Right lobe of liver (tissue), 6 donors: ENCODE data around the gene PDE4B. TPM values are rescaled to one million over a fixed set of nuclear protein-coding genes. Genes with fewer than 3 reads are reported as not detected.
A peak's percentile ranks its signal among the peaks of the same experiment; 100 is the strongest.

Source experiments
- ATAC-seq, 4 donors: fragments of 200-7000 bp; cut with Tn5 transposase; one replicate each; pipeline ENCODE4 v1.9.1; 2020; ENCODE audit warnings: mild to moderate bottlenecking in 4 of 4, moderate library complexity in 4 of 4
- DNase-seq, 3 donors: peaks; one replicate each; pipeline ENCODE4 v3.0.0-alpha.2; 2020
- H3K27ac ChIP-seq, 3 donors: fragments of 200-600 bp; one replicate each; pipeline ENCODE4 v1.8.0; 2022
- H3K27me3 ChIP-seq, 2 donors: fragments of 200-600 bp; one replicate each; pipeline ENCODE4 v1.8.0; 2022
- H3K36me3 ChIP-seq, 4 donors: fragments of 200-600 bp; sonication (generic) in 1 of 4; one replicate each; pipeline versions ENCODE4 v1.5.1 to v1.8.0; 2017 to 2022; ENCODE audit warnings: control low read depth in 1 of 4
- H3K4me1 ChIP-seq, 4 donors: fragments of 200-600 bp; sonication (generic) in 1 of 4; one replicate each; pipeline versions ENCODE4 v1.5.1 to v1.8.0; 2017 to 2022; ENCODE audit warnings: control low read depth in 1 of 4
- H3K4me3 ChIP-seq, 3 donors: fragments of 200-600 bp; one replicate each; pipeline ENCODE4 v1.8.0; 2022
- H3K9me3 ChIP-seq, 4 donors: fragments of 200-600 bp; sonication (generic) in 1 of 4; one replicate each; pipeline versions ENCODE4 v1.5.1 to v1.8.0; 2017 to 2022; ENCODE audit warnings: control low read depth in 1 of 4
- CTCF ChIP-seq, 4 donors: fragments of 200-600 bp in 3 of 4; fragments of 450-650 bp in 1 of 4; IDR thresholded peaks; one replicate each; pipeline versions ENCODE4 v1.5.1 to v1.8.0; 2016 to 2022; ENCODE audit warnings: antibody characterized with exemption in 4 of 4, mild to moderate bottlenecking in 2 of 4
- POLR2A ChIP-seq: fragments of 450-650 bp; IDR thresholded peaks from one replicate; pipeline ENCODE4 v1.6.1; 2017; ENCODE audit warnings: antibody characterized with exemption, mild to moderate bottlenecking
- WGBS: methylation state at CpG from one replicate; pipeline ENCODE4 v1.1.6; 2018; ENCODE audit warnings: low coverage, low lambda C conversion rate; ENCODE audit not compliant: insufficient coverage; ENCODE audit errors: missing lambda C conversion rate; 5-methylcytosine and 5-hydroxymethylcytosine counted together
- intact Hi-C, 2 donors: fragments of 100-400 bp; cut with DNase I; formaldehyde crosslinking; loops; one replicate each; pipeline versions ENCODE4 v1.11.2 to v1.14.1; 2022
- total RNA-seq, 6 experiments: library from RNA; depleted of rRNA in 2 of 6; stranded (reverse); fragments of >200 nt in 2 of 6; fragmentation: NEBNext Ultra II Directional in 3 of 6; extraction: Animal tissue kit (Norgen Biotek cat#: 25700) in 3 of 6; gene quantifications; one replicate each; pipeline versions ENCODE4 v1.1.0 to v1.2.4, GENCODE V29; 2016 to 2023
- donor health status: DM: no; HTN: yes; CAD: no.
- donor health status: DM: no; HTN: no; CAD: no.
- donor health status: DM: no; HTN: no; CAD: no.
- donor health status: DM: no; HTN: yes; CAD: no.
- donor health status: DM: no; HTN: yes; CAD: no.

The PDE4B gene
- total RNA-seq, 6 experiments from 2014 or later = 1.4 to 6.4 (median 2.4) TPM

- TF ChIP-seq POLR2A = no peak
- TF ChIP-seq CTCF (IDR thresholded peaks at IDR 0.05) = no peak
- ATAC-seq = no peak
- no peaks in the 10 kb centered on the region for H3K9me3 ChIP-seq
- no peak overlapping the region for H3K27ac ChIP-seq
- no peak for DNase-seq
- peaks cover 0 to 5% (median 0%) of the 10 kb centered on the region in 4 donors for H3K4me1 ChIP-seq
- no peaks in the 10 kb centered on the region for H3K27me3 ChIP-seq
- no peak overlapping the region for H3K4me3 ChIP-seq
- no peaks in the 10 kb centered on the region for H3K36me3 ChIP-seq
- WGBS = 61% methylated on average over 6 of the region's 6 CpGs
- intact Hi-C loops = no loop called here
Measured at GRCh38 chr1:66296951-66297350, 504.3 kb downstream of the PDE4B start.

GRCh38 chr1:66298464-66298863, 505.8 kb downstream of the PDE4B start:
- no peak for DNase-seq
- Histone ChIP-seq H3K9me3 (no peaks in the 10 kb centered on the region), H3K27ac (no peak overlapping the region), H3K36me3 (no peaks in the 10 kb centered on the region), H3K27me3 (no peaks in the 10 kb centered on the region), H3K4me3 (no peak overlapping the region), H3K4me1 (peaks cover 0 to 5% (median 0%) of the 10 kb centered on the region in 4 donors)
- intact Hi-C loops = no loop called here
- no peak for ATAC-seq
- 90% methylated on average over 1 of the region's 1 CpG for WGBS
- TF ChIP-seq POLR2A (no peak), CTCF (IDR thresholded peaks at IDR 0.05) (no peak)

- Histone ChIP-seq H3K36me3 (no peaks in the 10 kb centered on the region), H3K27ac (peak overlapping the region; percentile 51 to 69 (median 52)), H3K4me1 (peaks cover 0 to 5% (median 0%) of the 10 kb centered on the region in 4 donors), H3K4me3 (peak overlapping the region in 2 of 3 donors; percentile 9 to 19), H3K9me3 (no peaks in the 10 kb centered on the region), H3K27me3 (no peaks in the 10 kb centered on the region)
- intact Hi-C loops = no loop called here
- TF ChIP-seq CTCF (IDR thresholded peaks at IDR 0.05) = no peak
- TF ChIP-seq POLR2A = no peak
- DNase-seq = peak; percentile 51 to 78 (median 71)
- 45% methylated on average over 5 of the region's 7 CpGs for WGBS
- peak; percentile 81 to 91 (median 86) for ATAC-seq
Measured at GRCh38 chr1:66300280-66300971, 507.7 kb downstream of the PDE4B start.

GRCh38 chr1:66300972-66301451, 508.3 kb downstream of the PDE4B start:
- ATAC-seq (peak; percentile 79 to 86 (median 80)), DNase-seq (no peak)
- H3K27me3 ChIP-seq = no peaks in the 10 kb centered on the region
- intact Hi-C loops = no loop called here
- TF ChIP-seq POLR2A (no peak), CTCF (IDR thresholded peaks at IDR 0.05) (no peak)
- H3K4me1 ChIP-seq = peaks cover 0 to 5% (median 0%) of the 10 kb centered on the region in 4 donors
- WGBS = 6% methylated on average over 4 of the region's 4 CpGs
- peak overlapping the region in 2 of 3 donors; percentile 9 to 19 for H3K4me3 ChIP-seq
- H3K9me3 ChIP-seq = no peaks in the 10 kb centered on the region
- no peaks in the 10 kb centered on the region for H3K36me3 ChIP-seq
- H3K27ac ChIP-seq = peak overlapping the region; percentile 51 to 69 (median 52)
